Neural progenitor cell (in vitro differentiated cells): ENCODE data around the gene INSRR. TPM values are rescaled to one million over a fixed set of nuclear protein-coding genes. Genes with fewer than 3 reads are reported as not detected.

Source experiments
- DNase-seq: peaks from one replicate; pipeline ENCODE4 v3.0.0-alpha.2; 2016; ENCODE audit warnings: low spot score
- H2AFZ ChIP-seq: fragments of 200-600 bp; sonication (generic); replicated peaks from 2 replicates; pipeline ENCODE4 v1.6.1; 2016; ENCODE audit warnings: antibody characterized with exemption
- H3F3A ChIP-seq: fragments of 200-600 bp; sonication (generic); 2 replicates; pipeline ENCODE4 v1.6.1; 2016; ENCODE audit warnings: antibody characterized with exemption, low read depth
- H3K27ac ChIP-seq: fragments of 200-600 bp; sonication (generic); 2 replicates; pipeline ENCODE4 v1.5.1; 2016; ENCODE audit warnings: mild to moderate bottlenecking
- H3K27me3 ChIP-seq: fragments of 200-600 bp; sonication (generic); 2 replicates; pipeline ENCODE4 v1.6.1; 2016; ENCODE audit warnings: mild to moderate bottlenecking, moderate library complexity
- H3K36me3 ChIP-seq: fragments of 200-600 bp; sonication (generic); 2 replicates; pipeline ENCODE4 v1.5.1; 2016
- H3K4me1 ChIP-seq: fragments of 200-600 bp; sonication (generic); 2 replicates; pipeline ENCODE4 v1.6.1; 2016; ENCODE audit warnings: mixed run types
- H3K4me2 ChIP-seq: fragments of 200-600 bp; sonication (generic); 2 replicates; pipeline ENCODE4 v1.6.1; 2016
- H3K4me3 ChIP-seq: fragments of 200-600 bp; sonication (generic); 2 replicates; pipeline ENCODE4 v1.5.1; 2016
- H3K79me2 ChIP-seq: fragments of 200-600 bp; sonication (generic); 2 replicates; pipeline ENCODE4 v1.6.1; 2016; ENCODE audit warnings: low read depth
- H3K9ac ChIP-seq: fragments of 200-600 bp; sonication (generic); 2 replicates; pipeline ENCODE4 v1.6.1; 2016
- H3K9me3 ChIP-seq: fragments of 200-600 bp; sonication (generic); 2 replicates; pipeline ENCODE4 v1.5.1; 2016; ENCODE audit warnings: low read depth
- H4K20me1 ChIP-seq: fragments of 200-600 bp; sonication (generic); 2 replicates; pipeline ENCODE4 v1.6.1; 2016; ENCODE audit warnings: low read depth
- H3K27ac Mint-ChIP-seq: 3 replicates; pipeline ENCODE4 v1.8.0; 2021; ENCODE audit warnings: mixed read lengths
- H3K27me3 Mint-ChIP-seq: 2 replicates; pipeline ENCODE4 v1.8.0; 2022; ENCODE audit warnings: low read depth, mild to moderate bottlenecking, inconsistent platforms, moderate library complexity, mixed read lengths; ENCODE audit not compliant: insufficient read depth
- H3K36me3 Mint-ChIP-seq: 3 replicates; pipeline ENCODE4 v1.8.0; 2021; ENCODE audit warnings: mixed read lengths
- H3K4me1 Mint-ChIP-seq: 3 replicates; pipeline ENCODE4 v1.8.0; 2021; ENCODE audit warnings: mixed read lengths
- H3K4me3 Mint-ChIP-seq: 3 replicates; pipeline ENCODE4 v1.8.0; 2021; ENCODE audit warnings: mild to moderate bottlenecking, moderate library complexity, mixed read lengths
- H3K9me3 Mint-ChIP-seq: 3 replicates; pipeline ENCODE4 v1.8.0; 2020; ENCODE audit warnings: mixed read lengths
- EZH2 ChIP-seq: fragments of 200-600 bp; sonication (generic); IDR thresholded peaks from 2 replicates; pipeline ENCODE4 v1.6.1; 2017; ENCODE audit warnings: antibody characterized with exemption, mild to moderate bottlenecking, moderate library complexity
- EZH2phosphoT487 ChIP-seq: fragments of 200-600 bp; sonication (generic); IDR thresholded peaks from 2 replicates; pipeline ENCODE4 v1.6.1; 2017; ENCODE audit warnings: antibody characterized with exemption
- total RNA-seq: library from RNA; depleted of rRNA; stranded (reverse); fragments of >200 nt; gene quantifications from 2 replicates; pipeline ENCODE4 v1.2.3, GENCODE V29; 2015; ENCODE audit warnings: low replicate concordance
- TF ChIP-seq, protein P1 (sequence below): fragments of 200-600 bp; sonication (generic); IDR thresholded peaks from 2 replicates; pipeline ENCODE4 v1.5.1; 2017; ENCODE audit warnings: antibody characterized with exemption, mild to moderate bottlenecking

INSRR gene
- total RNA-seq, 1 donor from 2014 or later, result not detected

DNA sequence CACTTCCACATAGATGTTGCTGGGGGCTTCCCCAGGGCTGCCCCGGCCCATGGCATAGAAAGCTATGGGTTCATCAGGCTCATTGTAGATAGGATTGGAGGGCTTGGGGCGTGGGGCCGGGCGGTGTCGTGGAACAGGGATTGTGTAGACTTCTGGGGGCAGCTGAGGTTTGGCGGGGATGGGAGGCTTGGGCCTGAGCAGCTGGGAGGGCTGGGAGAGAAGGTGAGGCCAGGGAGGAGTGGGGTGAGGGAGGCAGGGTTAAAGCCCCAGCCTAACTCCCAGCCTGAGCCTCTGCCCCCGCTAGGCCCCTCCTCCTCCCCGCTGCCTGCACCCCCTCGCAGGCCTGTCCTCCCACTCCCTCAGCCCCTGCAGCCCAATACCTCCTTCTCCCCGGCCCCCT is 49.6 kb downstream of the INSRR start:
- H3K27me3 ChIP-seq, result peaks cover 33% of the 10 kb centered on the region
- TF ChIP-seq EZH2phosphoT487 (no peak), EZH2 (no peak)
- TF ChIP-seq, protein P1, sequence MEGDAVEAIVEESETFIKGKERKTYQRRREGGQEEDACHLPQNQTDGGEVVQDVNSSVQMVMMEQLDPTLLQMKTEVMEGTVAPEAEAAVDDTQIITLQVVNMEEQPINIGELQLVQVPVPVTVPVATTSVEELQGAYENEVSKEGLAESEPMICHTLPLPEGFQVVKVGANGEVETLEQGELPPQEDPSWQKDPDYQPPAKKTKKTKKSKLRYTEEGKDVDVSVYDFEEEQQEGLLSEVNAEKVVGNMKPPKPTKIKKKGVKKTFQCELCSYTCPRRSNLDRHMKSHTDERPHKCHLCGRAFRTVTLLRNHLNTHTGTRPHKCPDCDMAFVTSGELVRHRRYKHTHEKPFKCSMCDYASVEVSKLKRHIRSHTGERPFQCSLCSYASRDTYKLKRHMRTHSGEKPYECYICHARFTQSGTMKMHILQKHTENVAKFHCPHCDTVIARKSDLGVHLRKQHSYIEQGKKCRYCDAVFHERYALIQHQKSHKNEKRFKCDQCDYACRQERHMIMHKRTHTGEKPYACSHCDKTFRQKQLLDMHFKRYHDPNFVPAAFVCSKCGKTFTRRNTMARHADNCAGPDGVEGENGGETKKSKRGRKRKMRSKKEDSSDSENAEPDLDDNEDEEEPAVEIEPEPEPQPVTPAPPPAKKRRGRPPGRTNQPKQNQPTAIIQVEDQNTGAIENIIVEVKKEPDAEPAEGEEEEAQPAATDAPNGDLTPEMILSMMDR, result no peak
- no peaks in the 10 kb centered on the region for H3K9me3 ChIP-seq
- Mint-ChIP-seq H3K27ac (no peak overlapping the region), H3K36me3 (peaks cover 2% of the 10 kb centered on the region), H3K27me3 (peaks cover 18% of the 10 kb centered on the region), H3K9me3 (no peaks in the 10 kb centered on the region), H3K4me1 (peaks cover 36% of the 10 kb centered on the region), H3K4me3 (no peak overlapping the region)
- H3K27ac ChIP-seq, result no peak overlapping the region
- H3K79me2 ChIP-seq, result no peaks in the 10 kb centered on the region
- H3K4me2 ChIP-seq, result no peak overlapping the region
- H4K20me1 ChIP-seq, result no peaks in the 10 kb centered on the region
- H3K36me3 ChIP-seq, result no peaks in the 10 kb centered on the region
- H2AFZ ChIP-seq, result no peak overlapping the region
- H3F3A ChIP-seq, result peaks cover 15% of the 10 kb centered on the region
- DNase-seq, result no peak
- no peak overlapping the region for H3K4me3 ChIP-seq
- no peak overlapping the region for H3K9ac ChIP-seq
- peaks cover 26% of the 10 kb centered on the region for H3K4me1 ChIP-seq

DNA sequence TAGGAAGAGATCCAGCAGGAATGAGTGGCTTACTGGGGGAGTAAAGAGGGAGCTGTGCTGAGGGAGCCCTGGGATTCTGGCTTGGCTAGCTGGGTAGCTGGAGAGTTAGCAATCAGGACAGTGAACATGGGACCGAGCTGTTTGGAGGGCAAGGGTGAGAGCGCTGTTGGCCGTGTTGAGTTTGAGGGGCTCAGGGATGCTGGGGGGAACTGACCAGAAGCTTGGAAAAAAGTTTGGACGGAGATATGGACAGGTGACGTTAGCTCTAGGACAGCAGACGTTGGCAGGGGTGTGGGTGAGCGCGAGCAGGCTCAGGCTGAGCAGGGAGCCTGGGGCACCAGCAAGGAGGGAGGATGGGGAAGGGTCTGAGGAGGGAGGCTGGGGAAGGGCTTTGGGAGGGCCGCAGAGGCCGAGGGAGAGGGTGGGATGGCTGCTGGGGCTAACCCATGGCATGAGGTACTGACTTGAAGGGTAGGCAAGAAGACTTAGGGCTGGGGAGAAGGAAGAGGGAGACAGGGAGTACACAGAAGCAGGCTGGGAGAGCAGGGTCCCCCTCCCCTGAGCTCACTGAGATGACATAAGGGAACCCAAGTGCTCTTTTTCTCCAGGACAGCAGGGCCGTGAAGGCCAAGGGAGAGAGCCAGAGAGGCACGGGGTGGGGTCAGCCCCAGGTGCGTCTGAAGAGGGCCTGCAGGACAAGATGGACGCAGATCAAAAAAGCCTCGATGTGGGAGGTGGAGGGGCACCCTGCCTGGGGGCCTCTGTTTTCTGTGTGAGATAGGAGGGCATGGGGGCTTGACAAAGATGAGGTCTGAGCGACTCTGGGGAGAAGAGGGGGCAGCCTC is 50.5 kb downstream of the INSRR start:
- Histone ChIP-seq H3K27ac (no peak overlapping the region), H3K9me3 (no peaks in the 10 kb centered on the region), H3K9ac (no peak overlapping the region), H3K4me3 (no peak overlapping the region), H3K79me2 (no peaks in the 10 kb centered on the region), H3F3A (peaks cover 17% of the 10 kb centered on the region), H3K4me2 (no peak overlapping the region), H3K36me3 (no peaks in the 10 kb centered on the region), H3K27me3 (peaks cover 25% of the 10 kb centered on the region), H4K20me1 (no peaks in the 10 kb centered on the region), H2AFZ (no peak overlapping the region), H3K4me1 (peaks cover 26% of the 10 kb centered on the region)
- Mint-ChIP-seq H3K4me3 (no peak overlapping the region), H3K27ac (peak overlapping the region; percentile 55), H3K9me3 (no peaks in the 10 kb centered on the region), H3K36me3 (peaks cover 2% of the 10 kb centered on the region), H3K27me3 (peaks cover 18% of the 10 kb centered on the region), H3K4me1 (peaks cover 41% of the 10 kb centered on the region)
- no peak for TF ChIP-seq EZH2phosphoT487
- TF ChIP-seq, protein P1, result no peak
- no peak for DNase-seq

- no peak overlapping the region for H2AFZ ChIP-seq
- H3F3A ChIP-seq, result peaks cover 10% of the 10 kb centered on the region
- Mint-ChIP-seq H3K27ac (peak overlapping the region; percentile 55), H3K9me3 (no peaks in the 10 kb centered on the region), H3K4me1 (peaks cover 38% of the 10 kb centered on the region), H3K4me3 (no peak overlapping the region), H3K36me3 (peaks cover 2% of the 10 kb centered on the region), H3K27me3 (peaks cover 15% of the 10 kb centered on the region)
- TF ChIP-seq EZH2 (no peak), EZH2phosphoT487 (no peak)
- TF ChIP-seq, protein P1, result no peak
- peaks cover 17% of the 10 kb centered on the region for H3K27me3 ChIP-seq
- H3K9me3 ChIP-seq, result no peaks in the 10 kb centered on the region
- H3K27ac ChIP-seq, result no peak overlapping the region
- no peaks in the 10 kb centered on the region for H3K79me2 ChIP-seq
- no peaks in the 10 kb centered on the region for H4K20me1 ChIP-seq
- no peak for DNase-seq
- no peaks in the 10 kb centered on the region for H3K36me3 ChIP-seq
- no peak overlapping the region for H3K4me2 ChIP-seq
- H3K9ac ChIP-seq, result no peak overlapping the region
- peaks cover 21% of the 10 kb centered on the region for H3K4me1 ChIP-seq
- H3K4me3 ChIP-seq, result no peak overlapping the region
These were observed 51.3 kb downstream of the INSRR start for GRCh38 chr1:156807627-156808026.
